Stomach (tissue), 4 donors: ENCODE data around the gene HTR3D.

ENCODE experiments used
- CTCF ChIP-seq, 7 experiments: fragments of 450-650 bp in 4 of 7; fragments of 200-600 bp in 3 of 7; sonication (generic) in 3 of 7; IDR thresholded peaks; one replicate each; pipeline ENCODE4 v1.5.1; 2016 to 2019; ENCODE audit warnings: antibody characterized with exemption in 7 of 7, control low read depth in 2 of 7, mild to moderate bottlenecking in 1 of 7
- EP300 ChIP-seq: sonication (generic); formaldehyde crosslinking; IDR thresholded peaks from one replicate; pipeline ENCODE4 v1.6.1; 2017; ENCODE audit warnings: antibody characterized with exemption
- POLR2A ChIP-seq, 4 donors: fragments of 450-650 bp; IDR thresholded peaks; one replicate each; pipeline ENCODE4 v1.6.1; 2016; ENCODE audit warnings: antibody characterized with exemption in 4 of 4, control low read depth in 2 of 4, mild to moderate bottlenecking in 1 of 4, moderate library complexity in 1 of 4

GRCh38 chr3:184031187-184031792, at the start of gene HTR3D:
- TF ChIP-seq CTCF (IDR thresholded peaks at IDR 0.05) (no peak), POLR2A (IDR thresholded peaks at IDR 0.05) (no peak), EP300 (no peak)
